ENCODE measurements around the gene MBTD1. TPM values are rescaled to one million over a fixed set of nuclear protein-coding genes. Genes with fewer than 3 reads are reported as not detected.

MBTD1 gene
- total and polyA plus RNA-seq, 4 donors, result 24.7 to 44.2 (median 25.5) TPM

DNA sequence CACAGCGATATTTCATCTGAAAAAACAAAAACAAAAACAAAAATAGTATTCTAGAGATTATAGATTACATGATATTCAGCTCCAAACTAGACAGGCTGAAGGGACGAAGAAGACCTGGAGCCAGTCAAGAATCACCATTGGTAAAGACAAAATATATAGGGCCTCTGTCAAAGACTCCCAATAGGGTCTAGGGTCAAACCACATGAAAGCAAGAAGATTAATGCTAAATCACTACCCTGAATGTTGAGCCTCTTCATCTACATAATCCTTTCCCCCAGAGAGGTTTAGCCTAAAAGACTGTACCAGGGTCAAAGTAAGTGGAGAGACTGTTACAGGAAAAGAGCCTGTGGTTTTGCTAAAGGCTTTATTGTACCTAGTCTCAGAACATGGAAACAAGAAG is 117.3 kb downstream of the MBTD1 start:
- H3K9me3 ChIP-seq (ENCODE audit: control insufficient read depth, insufficient read depth, low read length), result no peaks in the 10 kb centered on the region
- H3K4me3 ChIP-seq (ENCODE audit: low read depth, low read length), result no peak overlapping the region
- H3K36me3 ChIP-seq (ENCODE audit: control insufficient read depth, insufficient read depth, low read length), result no peaks in the 10 kb centered on the region
- no peaks in the 10 kb centered on the region for H3K4me1 ChIP-seq (ENCODE audit: control insufficient read depth, insufficient read depth, low read length)
- no CpG with 5 or more reads among the region's 2 CpGs for WGBS (ENCODE audit: insufficient coverage)
- no peak overlapping the region for H3K27ac ChIP-seq (ENCODE audit: low read depth, low read length)
- DNase-seq (ENCODE audit: low read depth in 4 of 6, low spot score in 6 of 6), result no peak
- H3K27me3 ChIP-seq (ENCODE audit: control insufficient read depth, insufficient read depth, low read length), result no peaks in the 10 kb centered on the region

DNA sequence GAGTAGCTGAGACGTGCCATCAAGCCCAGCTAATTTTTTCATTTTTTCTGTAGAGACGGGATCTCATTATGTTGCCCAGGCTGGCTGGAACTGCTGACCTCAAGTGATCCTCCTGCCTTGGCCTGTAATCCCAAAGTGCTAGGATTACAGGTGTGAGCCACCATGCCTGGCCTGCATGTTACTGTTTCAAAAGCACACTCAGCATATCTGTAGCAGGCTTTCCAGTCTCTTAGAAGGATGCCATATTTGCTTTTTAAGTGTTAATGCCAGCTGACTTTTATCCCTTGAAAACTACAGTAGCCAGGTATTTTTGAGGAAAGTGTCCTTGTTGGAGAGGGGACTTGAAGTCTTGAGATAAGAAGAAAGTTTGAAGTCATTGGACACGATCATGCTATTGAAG is 123.9 kb downstream of the MBTD1 start:
- H3K4me3 ChIP-seq (ENCODE audit: low read depth, low read length), result no peak overlapping the region

DNA sequence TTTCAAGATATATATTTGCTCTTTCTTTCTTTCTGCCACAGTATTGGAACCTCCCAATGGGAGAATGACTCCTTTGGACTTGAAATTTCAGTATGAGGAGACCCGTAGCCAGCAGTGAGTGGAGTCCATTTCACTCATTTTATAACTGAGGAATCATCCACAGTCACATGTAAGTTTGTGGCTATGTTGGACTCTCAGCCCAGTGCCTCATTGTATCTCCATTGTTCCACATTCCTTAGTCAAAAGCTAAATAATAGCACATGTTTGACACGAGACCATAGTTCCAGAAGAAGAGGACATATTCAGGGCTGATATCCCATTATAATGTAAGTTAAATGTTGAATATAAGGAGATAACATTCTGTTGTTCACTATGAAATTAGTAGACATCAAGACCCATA is 126.5 kb downstream of the MBTD1 start:
- WGBS (ENCODE audit: insufficient coverage), result no CpG with 5 or more reads among the region's 2 CpGs
- Histone ChIP-seq H3K4me3 (ENCODE audit: low read depth, low read length) (no peak overlapping the region), H3K27me3 (ENCODE audit: control insufficient read depth, insufficient read depth, low read length) (no peaks in the 10 kb centered on the region), H3K36me3 (ENCODE audit: control insufficient read depth, insufficient read depth, low read length) (no peaks in the 10 kb centered on the region), H3K27ac (ENCODE audit: low read depth, low read length) (no peak overlapping the region), H3K9me3 (ENCODE audit: control insufficient read depth, insufficient read depth, low read length) (no peaks in the 10 kb centered on the region), H3K4me1 (ENCODE audit: control insufficient read depth, insufficient read depth, low read length) (no peaks in the 10 kb centered on the region)
- DNase-seq (ENCODE audit: low read depth in 4 of 6, low spot score in 6 of 6), result no peak

More for the DNA sequence above, 123.9 kb downstream of the MBTD1 start:
- no peak for DNase-seq (ENCODE audit: low read depth in 4 of 6, low spot score in 6 of 6)
- Histone ChIP-seq H3K36me3 (ENCODE audit: control insufficient read depth, insufficient read depth, low read length) (no peaks in the 10 kb centered on the region), H3K27me3 (ENCODE audit: control insufficient read depth, insufficient read depth, low read length) (no peaks in the 10 kb centered on the region), H3K4me1 (ENCODE audit: control insufficient read depth, insufficient read depth, low read length) (no peaks in the 10 kb centered on the region), H3K27ac (ENCODE audit: low read depth, low read length) (no peak overlapping the region), H3K9me3 (ENCODE audit: control insufficient read depth, insufficient read depth, low read length) (no peaks in the 10 kb centered on the region)
- WGBS (ENCODE audit: insufficient coverage), result 90% methylated on average over 3 of the region's 3 CpGs

DNA sequence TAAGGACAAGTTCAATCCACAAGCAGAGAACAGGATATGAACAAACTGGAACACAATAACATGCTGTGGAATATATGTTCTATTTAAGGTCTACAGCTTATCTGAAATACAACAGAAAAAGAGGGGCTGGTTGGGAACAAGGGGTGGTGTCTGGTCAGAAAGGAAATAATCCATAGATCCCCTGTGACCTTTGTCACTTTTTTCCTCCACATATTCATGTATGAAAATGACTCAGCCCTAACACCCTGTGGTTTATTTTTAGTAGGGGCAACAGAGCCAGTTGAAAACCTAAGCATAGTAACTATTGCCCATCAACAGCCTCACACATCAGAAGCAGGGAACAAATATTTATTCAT is 126.9 kb downstream of the MBTD1 start:
- H3K27ac ChIP-seq (ENCODE audit: low read depth, low read length), result no peak overlapping the region
- H3K36me3 ChIP-seq (ENCODE audit: control insufficient read depth, insufficient read depth, low read length), result no peaks in the 10 kb centered on the region
- no peak for DNase-seq (ENCODE audit: low read depth in 4 of 6, low spot score in 6 of 6)
- no peaks in the 10 kb centered on the region for H3K4me1 ChIP-seq (ENCODE audit: control insufficient read depth, insufficient read depth, low read length)
- no peaks in the 10 kb centered on the region for H3K27me3 ChIP-seq (ENCODE audit: control insufficient read depth, insufficient read depth, low read length)
- no peak overlapping the region for H3K4me3 ChIP-seq (ENCODE audit: low read depth, low read length)
- H3K9me3 ChIP-seq (ENCODE audit: control insufficient read depth, insufficient read depth, low read length), result no peaks in the 10 kb centered on the region

DNA sequence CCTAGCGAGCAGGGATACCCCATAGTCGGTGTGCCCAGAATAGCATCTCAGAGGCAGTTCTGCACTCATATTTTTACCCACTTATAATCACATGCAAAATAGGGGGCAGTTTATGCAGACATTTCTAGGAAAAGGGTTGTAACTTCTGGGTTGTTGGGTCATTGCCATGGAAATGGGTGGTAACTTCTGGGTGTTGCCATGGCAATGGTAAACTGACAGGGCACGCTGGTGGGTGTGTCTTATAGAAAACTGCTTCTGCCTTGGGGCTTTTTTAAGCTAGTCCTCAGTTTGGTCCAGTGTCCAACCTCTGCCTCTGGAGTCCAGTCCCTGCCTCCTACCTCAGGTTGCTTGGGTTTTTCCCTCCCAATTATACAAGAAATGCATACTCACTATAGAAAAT is 131.8 kb downstream of the MBTD1 start:
- 40% methylated on average over 1 of the region's 3 CpGs for WGBS (ENCODE audit: insufficient coverage)
- no peak overlapping the region for H3K27ac ChIP-seq (ENCODE audit: low read depth, low read length)
- no peak for DNase-seq (ENCODE audit: low read depth in 4 of 6, low spot score in 6 of 6)

More for the DNA sequence above, 131.8 kb downstream of the MBTD1 start:
- Histone ChIP-seq H3K27me3 (ENCODE audit: control insufficient read depth, insufficient read depth, low read length) (no peaks in the 10 kb centered on the region), H3K4me1 (ENCODE audit: control insufficient read depth, insufficient read depth, low read length) (no peaks in the 10 kb centered on the region), H3K4me3 (ENCODE audit: low read depth, low read length) (no peak overlapping the region), H3K36me3 (ENCODE audit: control insufficient read depth, insufficient read depth, low read length) (no peaks in the 10 kb centered on the region), H3K9me3 (ENCODE audit: control insufficient read depth, insufficient read depth, low read length) (no peaks in the 10 kb centered on the region)

Other genes starting within 250 kb of the MBTD1 start
- 100 to 1,000 TPM; 212 to 268 TPM for gene SPAG9, start 139.2 kb downstream of the MBTD1 start, total RNA-seq
- gene SPAG9, start 139.2 kb downstream of the MBTD1 start, polyA plus RNA-seq (ENCODE audit: insufficient read length in 2 of 2), result 100 to 1,000 TPM; 179 to 227 TPM
- 100 to 1,000 TPM in 1 of 2 donors, 10 to 100 TPM in 1; 52.5 to 108 TPM for gene NME1, start 106.5 kb downstream of the MBTD1 start, total RNA-seq
- gene NME1, start 106.5 kb downstream of the MBTD1 start, polyA plus RNA-seq (ENCODE audit: insufficient read length in 2 of 2), result 100 to 1,000 TPM in 1 of 2 donors, 10 to 100 TPM in 1; 97.5 to 115 TPM
- gene NME2, start 93.6 kb downstream of the MBTD1 start, total RNA-seq, result 100 to 1,000 TPM; 106 to 432 TPM
- gene NME2, start 93.6 kb downstream of the MBTD1 start, polyA plus RNA-seq (ENCODE audit: insufficient read length in 2 of 2), result 100 to 1,000 TPM; 225 to 256 TPM
- 10 to 100 TPM; 39.3 TPM for gene UTP18, start 497 bp upstream of the MBTD1 start, total RNA-seq
- 10 to 100 TPM; 33.2 to 36.8 TPM for gene UTP18, start 497 bp upstream of the MBTD1 start, polyA plus RNA-seq (ENCODE audit: insufficient read length in 2 of 2)

Data from spinal cord (tissue), 10 donors.